AG10803 (cell line): ENCODE measurements around the gene WDFY4.

ENCODE experiments used
- DNase-seq: peaks from one replicate; pipeline ENCODE4 v3.0.0; 2010; ENCODE audit warnings: low read depth
- H3K4me3 ChIP-seq: 2 replicates; pipeline ENCODE4 v1.5.1; 2011; ENCODE audit warnings: mild to moderate bottlenecking, low read length, control low read depth
- CTCF ChIP-seq: conservative IDR thresholded peaks from 2 replicates; pipeline ENCODE4 v1.5.1; 2011; ENCODE audit warnings: mild to moderate bottlenecking, low read length, control low read depth, inconsistent platforms

Gene WDFY4

GRCh38 chr10:48722153-48723145 lies 37.8 kb downstream of the WDFY4 start:
- DNase-seq: no peak
- TF ChIP-seq CTCF: no peak
- no peak overlapping the region for H3K4me3 ChIP-seq

DNA sequence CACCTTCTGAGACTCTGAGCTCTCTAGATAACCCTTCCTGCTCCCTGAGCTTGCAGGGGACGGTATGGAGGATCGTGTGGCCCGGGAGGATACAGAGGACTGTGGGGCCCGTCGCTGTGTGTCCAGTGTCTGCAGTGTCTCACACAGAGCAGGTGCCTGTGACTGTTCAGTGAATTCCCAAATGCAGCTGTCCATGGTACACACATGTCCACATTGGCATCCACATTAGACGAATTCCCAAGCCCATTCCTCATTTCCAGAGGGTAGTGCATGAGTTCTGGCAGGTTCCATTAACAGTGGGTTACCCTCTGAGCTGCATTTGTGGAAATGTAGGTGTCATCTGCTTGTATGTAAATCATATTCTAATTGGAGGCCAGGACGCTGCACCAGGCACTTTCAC lies 39.5 kb downstream of the WDFY4 start:
- no peak overlapping the region for H3K4me3 ChIP-seq
- TF ChIP-seq CTCF: no peak
- no peak for DNase-seq

GRCh38 chr10:48725708-48726107 lies 41.0 kb downstream of the WDFY4 start:
- no peak for DNase-seq
- no peak overlapping the region for H3K4me3 ChIP-seq
- TF ChIP-seq CTCF: no peak

GRCh38 chr10:48727866-48728265 lies 43.2 kb downstream of the WDFY4 start:
- no peak overlapping the region for H3K4me3 ChIP-seq
- no peak for TF ChIP-seq CTCF
- no peak for DNase-seq

DNA sequence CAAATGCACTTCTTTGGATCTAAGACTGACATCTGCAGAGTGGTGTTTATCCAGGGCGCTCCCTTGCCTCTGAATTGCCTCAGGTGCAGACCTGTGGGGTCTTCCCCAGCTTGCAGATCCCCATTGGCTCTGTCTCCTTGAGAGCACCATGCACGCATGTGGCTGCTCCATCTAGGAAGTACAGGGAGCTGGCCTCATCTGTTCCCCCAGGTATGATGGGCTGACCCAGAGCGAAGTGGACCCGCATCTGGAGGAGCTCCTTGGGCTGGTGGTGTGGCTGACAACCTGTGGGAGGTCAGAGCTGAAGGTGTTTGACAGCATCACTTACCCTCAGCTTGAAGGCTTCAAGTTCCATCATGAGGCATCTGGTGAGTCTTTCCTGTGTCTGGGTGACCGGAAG lies 44.5 kb downstream of the WDFY4 start:
- H3K4me3 ChIP-seq: no peak overlapping the region
- no peak for DNase-seq
- no peak for TF ChIP-seq CTCF

DNA sequence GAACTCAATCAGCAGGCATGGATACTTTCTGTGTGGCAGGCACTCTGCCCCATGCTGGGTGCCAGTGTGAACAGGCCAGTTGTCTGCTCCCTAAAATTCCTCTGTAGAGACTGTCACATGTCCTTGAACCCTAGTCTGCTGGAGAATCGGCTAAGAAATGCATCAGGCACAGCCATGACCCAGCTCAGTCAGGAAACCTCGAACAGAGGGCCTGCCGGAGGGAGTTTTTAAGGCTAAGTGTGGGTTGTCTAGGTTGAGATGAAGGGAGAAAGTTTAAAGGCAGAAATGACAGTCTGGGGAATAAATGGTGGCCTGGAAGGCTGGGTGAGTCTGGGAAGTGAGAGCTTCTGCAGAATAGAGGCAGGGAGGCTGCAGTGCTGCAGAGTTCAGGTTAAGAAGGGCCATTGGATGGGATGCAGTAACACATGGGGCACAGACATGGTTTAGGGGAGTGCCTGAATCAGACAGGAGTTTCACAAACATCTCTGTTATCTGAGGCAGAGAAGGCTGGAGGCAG lies 45.3 kb downstream of the WDFY4 start:
- H3K4me3 ChIP-seq: no peak overlapping the region
- TF ChIP-seq CTCF: no peak
- no peak for DNase-seq

DNA sequence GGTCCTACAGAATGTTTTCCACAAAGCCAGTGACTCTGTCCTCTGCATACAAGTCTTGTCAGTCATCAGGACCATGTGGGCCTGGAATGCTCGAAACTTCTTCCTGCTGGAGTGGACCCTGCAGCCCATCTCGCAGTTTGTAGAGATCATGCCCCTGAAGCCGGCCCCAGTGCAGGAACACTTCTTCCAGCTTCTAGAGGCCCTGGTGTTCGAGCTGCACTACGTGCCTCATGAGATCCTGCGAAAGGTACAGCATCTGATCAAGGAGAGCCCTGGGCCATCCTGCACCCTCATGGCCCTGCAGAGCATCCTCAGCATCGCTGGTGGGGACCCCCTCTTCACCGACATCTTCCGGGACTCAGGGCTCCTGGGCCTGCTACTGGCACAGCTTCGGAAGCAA lies 46.5 kb downstream of the WDFY4 start:
- no peak overlapping the region for H3K4me3 ChIP-seq
- TF ChIP-seq CTCF: no peak
- no peak for DNase-seq
